GM18511 (cell line): ENCODE data around the gene LEAP2.

Source experiments
- ATAC-seq: cut with Tn5 transposase; IDR thresholded peaks from one replicate; pipeline ENCODE4 v1.9.1; 2021; ENCODE audit warnings: mild to moderate bottlenecking, moderate library complexity; ENCODE audit not compliant: unreplicated experiment

The LEAP2 gene

GRCh38 chr5:132876020-132876759, 2.7 kb downstream of the LEAP2 start:
- ATAC-seq = no peak

GRCh38 chr5:132877466-132877865, 4.0 kb downstream of the LEAP2 start:
- no peak for ATAC-seq

GRCh38 chr5:132877938-132878337, 4.5 kb downstream of the LEAP2 start:
- no peak for ATAC-seq

GRCh38 chr5:132883261-132883834, 9.9 kb downstream of the LEAP2 start:
- ATAC-seq = no peak

DNA sequence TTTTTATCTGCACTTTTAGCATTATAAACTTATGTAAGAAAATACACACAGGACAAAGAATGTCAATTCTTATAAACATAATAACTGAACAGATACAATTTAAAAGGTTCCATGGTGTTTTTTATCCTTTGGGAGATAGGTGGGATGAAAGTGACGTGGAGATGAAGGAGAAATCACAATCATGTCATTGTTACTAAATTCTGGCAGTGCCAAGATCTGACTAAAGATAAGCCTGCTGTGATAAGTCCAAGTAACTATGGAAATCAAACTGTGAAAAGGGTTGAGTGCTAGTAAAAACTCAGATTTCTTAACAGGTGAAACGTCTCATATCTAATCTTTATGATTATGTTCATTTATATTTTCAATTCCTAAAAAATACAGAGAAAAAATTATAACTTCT, 11.1 kb downstream of the LEAP2 start:
- ATAC-seq = no peak

DNA sequence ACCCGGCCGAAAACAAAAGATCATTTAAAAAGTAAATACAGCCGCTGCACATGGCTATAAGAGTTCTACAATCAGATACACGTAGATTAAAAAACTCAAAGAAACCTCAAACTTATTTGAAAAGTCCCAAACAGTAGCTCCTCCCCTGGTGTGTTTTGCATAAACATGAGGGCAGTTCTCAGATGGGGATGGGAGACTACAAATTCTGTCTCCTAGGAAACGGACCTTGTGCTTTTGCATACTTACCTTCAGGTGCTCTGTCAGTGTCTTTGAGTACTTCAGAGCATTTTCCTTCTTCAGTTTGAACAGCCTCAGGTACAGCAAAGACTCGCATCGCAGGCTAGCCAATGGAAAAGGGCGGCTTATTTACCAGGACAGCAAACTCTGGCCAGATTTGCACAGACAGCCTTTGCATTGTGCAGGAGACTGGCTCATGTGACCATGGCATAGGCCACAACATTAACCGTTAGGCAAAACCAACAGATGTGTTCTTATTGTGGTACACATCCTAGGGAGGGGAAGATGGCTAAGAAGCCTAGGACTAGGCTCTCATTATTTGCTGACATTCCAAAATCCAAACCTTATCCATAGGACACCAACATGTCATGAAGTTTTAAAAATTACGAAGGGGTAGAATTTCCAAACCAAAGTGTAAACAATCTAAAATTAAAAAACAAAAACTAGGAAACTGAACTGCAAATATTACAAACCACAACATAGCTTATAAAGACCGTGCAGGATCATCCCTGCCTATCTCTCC, 12.8 kb downstream of the LEAP2 start:
- ATAC-seq = no peak

DNA sequence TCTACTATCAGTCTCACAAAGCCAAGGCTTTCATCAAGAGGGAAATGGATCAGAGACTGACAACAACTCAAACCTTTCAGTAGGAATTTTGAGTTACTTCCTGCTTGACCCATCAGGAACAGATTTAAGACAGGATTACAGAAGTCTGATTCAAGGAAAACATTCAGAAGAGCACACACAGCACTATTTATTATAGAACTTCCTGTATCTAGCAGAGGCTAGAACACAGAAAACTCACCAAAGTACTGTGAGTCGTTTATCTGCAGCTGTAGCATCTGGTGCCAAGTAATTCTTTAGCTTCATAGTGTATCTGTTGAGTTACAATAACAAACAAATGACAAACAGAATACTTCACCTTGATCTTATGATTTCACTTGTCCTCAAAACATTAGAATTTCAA, 13.8 kb downstream of the LEAP2 start:
- no peak for ATAC-seq

DNA sequence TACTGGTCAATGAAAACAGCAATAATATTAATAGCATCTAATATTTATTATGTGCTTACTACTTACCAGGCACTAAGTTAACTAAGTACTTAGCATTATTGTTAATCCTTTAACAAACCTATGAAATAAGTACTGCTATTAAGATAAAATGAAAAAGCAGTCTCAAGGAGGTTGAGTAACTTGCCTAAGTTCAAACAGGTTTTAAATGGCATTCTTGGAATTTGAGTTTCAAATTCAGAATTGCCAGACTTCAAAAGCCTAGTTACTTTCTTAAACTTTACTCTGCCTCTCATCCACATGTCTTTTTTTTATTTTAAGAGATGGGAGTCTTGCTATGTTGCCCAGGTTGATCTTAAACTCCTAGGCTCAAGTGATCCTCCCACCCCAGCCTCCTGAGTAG, 16.0 kb downstream of the LEAP2 start:
- no peak for ATAC-seq

DNA sequence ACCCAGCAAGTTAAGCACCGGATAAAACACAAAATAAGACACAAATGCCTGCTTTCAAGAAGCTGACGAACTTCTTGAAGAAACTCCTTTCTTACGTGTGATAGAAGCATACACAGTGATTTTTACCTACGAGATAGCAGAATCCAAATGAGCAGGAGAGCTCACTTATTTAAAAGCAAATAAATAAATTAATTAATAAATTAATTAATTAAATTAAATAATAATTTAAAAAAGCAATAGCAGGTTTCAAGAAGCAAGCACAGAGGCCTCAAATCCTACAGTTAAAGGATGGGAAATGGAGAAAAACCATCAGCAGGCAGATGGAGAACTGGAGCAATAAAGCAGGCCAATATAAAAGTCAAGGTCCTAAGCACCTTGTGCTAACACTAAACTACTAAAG, 17.3 kb downstream of the LEAP2 start:
- no peak for ATAC-seq

GRCh38 chr5:132895719-132896305, 22.3 kb downstream of the LEAP2 start:
- no peak for ATAC-seq

DNA sequence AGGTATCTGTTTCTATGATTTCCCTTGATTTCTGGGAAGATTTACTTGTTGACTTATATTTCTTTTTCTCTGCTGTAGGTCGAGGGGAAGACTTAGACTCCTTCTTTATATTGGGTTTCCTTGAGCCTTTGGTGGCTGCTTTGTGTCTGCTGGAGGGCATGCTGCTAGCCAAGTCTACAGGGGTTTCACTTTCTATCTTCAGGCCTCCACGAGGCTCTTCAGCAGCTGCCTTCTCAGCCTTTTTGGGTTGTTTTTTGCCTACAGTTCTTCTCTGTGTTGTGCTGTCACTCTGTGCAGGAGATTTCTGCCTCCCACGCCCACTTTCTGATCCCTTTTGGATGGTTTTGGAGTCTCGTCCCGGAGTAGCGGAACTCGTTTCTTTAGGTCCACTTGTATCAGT, 23.2 kb downstream of the LEAP2 start:
- ATAC-seq = no peak

GRCh38 chr5:132898094-132898493, 24.6 kb downstream of the LEAP2 start:
- no peak for ATAC-seq

GRCh38 chr5:132901036-132901435, 27.6 kb downstream of the LEAP2 start:
- no peak for ATAC-seq

GRCh38 chr5:132901730-132902129, 28.3 kb downstream of the LEAP2 start:
- ATAC-seq = no peak

DNA sequence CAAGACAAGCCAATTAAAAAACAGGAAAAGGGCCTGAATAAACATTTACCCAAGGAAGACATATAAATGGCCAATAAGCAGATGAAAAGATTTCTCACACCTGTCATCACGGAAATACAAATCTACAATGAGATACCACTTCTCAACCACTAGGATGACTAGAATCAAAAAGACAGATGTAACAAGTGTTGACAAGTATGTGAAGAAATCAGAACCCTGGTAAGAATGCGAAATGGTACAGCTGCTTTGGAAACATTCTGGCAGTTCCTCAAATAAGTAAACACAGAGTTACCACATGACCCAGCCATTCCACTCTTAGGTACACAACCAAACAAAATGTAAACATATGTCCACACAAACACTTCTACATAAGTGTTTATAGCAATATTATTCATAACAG, 32.5 kb downstream of the LEAP2 start:
- ATAC-seq = no peak

- ATAC-seq = no peak
Observed at GRCh38 chr5:132907161-132907560, 33.7 kb downstream of the LEAP2 start.

GRCh38 chr5:132909702-132910101, 36.2 kb downstream of the LEAP2 start:
- no peak for ATAC-seq

DNA sequence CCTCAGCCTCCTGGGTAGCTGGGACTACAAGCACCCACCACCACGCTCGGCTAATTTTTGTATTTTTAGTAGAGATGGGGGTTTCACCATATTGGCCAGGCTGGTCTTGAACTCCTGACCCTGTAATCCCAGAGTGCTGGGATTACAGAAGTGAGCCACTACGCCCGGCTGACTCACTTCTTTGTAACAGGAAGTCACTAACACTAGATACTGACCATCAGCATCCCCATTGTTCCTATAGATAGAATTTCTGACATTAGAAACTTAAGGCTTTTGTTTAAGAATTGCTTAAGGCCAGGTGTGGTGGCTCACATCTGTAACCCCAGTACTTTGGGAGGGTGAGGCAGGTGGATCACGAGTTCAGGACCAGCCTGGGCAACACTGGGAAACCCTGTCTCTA, 42.2 kb downstream of the LEAP2 start:
- no peak for ATAC-seq

DNA sequence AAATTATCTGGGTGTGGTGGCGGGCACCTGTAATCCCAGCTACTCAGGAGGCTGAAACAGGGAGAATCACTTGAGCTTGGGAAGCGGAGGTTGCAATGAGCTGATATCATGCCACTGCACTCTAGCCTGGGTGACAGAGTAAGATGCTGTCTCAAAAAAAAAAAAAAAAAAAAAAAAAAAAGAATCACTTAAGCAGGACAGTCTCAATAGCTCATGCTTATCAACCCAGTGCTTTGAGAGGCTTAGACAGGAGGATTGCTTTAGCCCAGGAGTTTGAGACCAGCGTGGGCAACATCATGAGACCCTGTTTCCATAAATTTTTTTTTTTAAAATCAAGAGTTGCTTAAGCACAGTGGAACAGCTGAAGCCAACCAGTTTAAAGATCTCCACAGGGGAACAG, 42.6 kb downstream of the LEAP2 start:
- no peak for ATAC-seq
